WTC11 (cell line): ENCODE results near the gene AKT3. TPM values are rescaled to one million over a fixed set of nuclear protein-coding genes. Genes with fewer than 3 reads are reported as not detected.
"Not testable (repeated sequence)": the region's sequence is repeated elsewhere in the genome, so short reads cannot be mapped to it uniquely, and the experiment has no call there.

Source experiments
- ATAC-seq: fragments of 200-7000 bp; cut with Tn5 transposase; 2 replicates; pipeline ENCODE4 v1.10.0; 2021; ENCODE audit warnings: mild to moderate bottlenecking, moderate library complexity
- CTCF ChIA-PET: fragments of 300-600 bp; sonication (Branson Sonifier 250); formaldehyde crosslinking; loops from one replicate; lab custom pipeline; 2021; ENCODE audit warnings: antibody characterized with exemption; lab: Charles Lee
- POLR2A ChIA-PET: fragments of 350-600 bp; sonication (Branson Sonifier 250); formaldehyde crosslinking; loops from one replicate; lab custom pipeline; 2021; ENCODE audit warnings: antibody characterized with exemption; lab: Charles Lee
- DNase-seq: peaks from one replicate; pipeline ENCODE4 v3.0.0; 2021; ENCODE audit warnings: low spot score
- H3K27ac Mint-ChIP-seq: 2 replicates; pipeline ENCODE4 v1.8.0; 2021; ENCODE audit warnings: mixed read lengths
- H3K27me3 Mint-ChIP-seq: 2 replicates; pipeline ENCODE4 v1.8.0; 2021; ENCODE audit warnings: low read depth, mild to moderate bottlenecking, moderate library complexity, mixed read lengths
- H3K36me3 Mint-ChIP-seq: 2 replicates; pipeline ENCODE4 v1.8.0; 2021; ENCODE audit warnings: mixed read lengths
- H3K4me1 Mint-ChIP-seq: 2 replicates; pipeline ENCODE4 v1.8.0; 2022; ENCODE audit warnings: mixed read lengths
- H3K4me3 Mint-ChIP-seq: 2 replicates; pipeline ENCODE4 v1.8.0; 2021; ENCODE audit warnings: mild to moderate bottlenecking, moderate library complexity, mixed read lengths
- H3K9me3 Mint-ChIP-seq: 2 replicates; pipeline ENCODE4 v1.8.0; 2021; ENCODE audit warnings: mixed read lengths
- CREB1 ChIP-seq: sonication (generic); formaldehyde crosslinking; IDR thresholded peaks from 2 replicates; pipeline ENCODE4 v1.8.0; 2023; ENCODE audit warnings: mild to moderate bottlenecking, missing genetic modification reagents
- ELF4 ChIP-seq: sonication (generic); formaldehyde crosslinking; IDR thresholded peaks from 2 replicates; pipeline ENCODE4 v1.8.1; 2022; ENCODE audit warnings: low read depth, mild to moderate bottlenecking, moderate library complexity, missing genetic modification reagents
- ETV6 ChIP-seq: sonication (generic); formaldehyde crosslinking; IDR thresholded peaks from 2 replicates; pipeline ENCODE4 v1.8.1; 2022; ENCODE audit warnings: mild to moderate bottlenecking, missing genetic modification reagents
- FOXP4 ChIP-seq: sonication (generic); formaldehyde crosslinking; IDR thresholded peaks from 2 replicates; pipeline ENCODE4 v1.8.0; 2022; ENCODE audit warnings: mild to moderate bottlenecking, missing genetic modification reagents
- GABPB1 ChIP-seq: sonication (generic); formaldehyde crosslinking; IDR thresholded peaks from 2 replicates; pipeline ENCODE4 v1.8.1; 2023; ENCODE audit warnings: mild to moderate bottlenecking, missing genetic modification reagents
- JAZF1 ChIP-seq: fragments of 250-450 bp; sonication (Bioruptor Pico); IDR thresholded peaks from 2 replicates; pipeline ENCODE4 v1.9.0; 2021; ENCODE audit warnings: moderate library complexity, mild to moderate bottlenecking, inconsistent platforms
- NR3C1 ChIP-seq: sonication (generic); formaldehyde crosslinking; conservative IDR thresholded peaks from 2 replicates; pipeline ENCODE4 v1.8.1; 2023; ENCODE audit warnings: low read depth, mild to moderate bottlenecking, missing genetic modification reagents
- PRDM15 ChIP-seq: sonication (generic); formaldehyde crosslinking; IDR thresholded peaks from 2 replicates; pipeline ENCODE4 v1.8.0; 2022; ENCODE audit warnings: missing genetic modification reagents
- RELA ChIP-seq: sonication (generic); formaldehyde crosslinking; IDR thresholded peaks from 2 replicates; pipeline ENCODE4 v1.8.1; 2022; ENCODE audit warnings: missing genetic modification reagents, mild to moderate bottlenecking, borderline replicate concordance
- RORB ChIP-seq: fragments of 250-450 bp; sonication (Bioruptor Pico); IDR thresholded peaks from 2 replicates; pipeline ENCODE4 v1.9.0; 2021; ENCODE audit warnings: mild to moderate bottlenecking
- SMAD3 ChIP-seq: sonication (generic); formaldehyde crosslinking; IDR thresholded peaks from 2 replicates; pipeline ENCODE4 v1.8.0; 2022; ENCODE audit warnings: missing genetic modification reagents, mild to moderate bottlenecking, borderline replicate concordance
- SOX15 ChIP-seq: fragments of 250-450 bp; sonication (Bioruptor Pico); IDR thresholded peaks from 2 replicates; pipeline ENCODE4 v1.9.0; 2021; ENCODE audit warnings: mild to moderate bottlenecking
- ZNF138 ChIP-seq: sonication (generic); formaldehyde crosslinking; conservative IDR thresholded peaks from 2 replicates; pipeline ENCODE4 v1.8.1; 2022; ENCODE audit warnings: mild to moderate bottlenecking, moderate library complexity, missing genetic modification reagents
- ZNF263 ChIP-seq: sonication (generic); formaldehyde crosslinking; IDR thresholded peaks from 2 replicates; pipeline ENCODE4 v1.8.1; 2022; ENCODE audit warnings: low read depth, mild to moderate bottlenecking, moderate library complexity, missing genetic modification reagents
- ZNF423 ChIP-seq: fragments of 250-450 bp; sonication (Bioruptor Pico); IDR thresholded peaks from 2 replicates; pipeline ENCODE4 v2.1.2; 2022; ENCODE audit warnings: mild to moderate bottlenecking, moderate library complexity
- ZNF425 ChIP-seq: fragments of 250-450 bp; sonication (Bioruptor Pico); conservative IDR thresholded peaks from 2 replicates; pipeline ENCODE4 v1.9.0; 2021; ENCODE audit warnings: mild to moderate bottlenecking
- total RNA-seq: library from RNA; stranded (reverse); gene quantifications from 3 replicates; pipeline ENCODE4 v1.2.3, GENCODE V29; 2021
- TF ChIP-seq, protein P1 (sequence below): fragments of 250-450 bp; sonication (Bioruptor Pico); IDR thresholded peaks from 2 replicates; pipeline ENCODE4 v1.8.0; 2021; ENCODE audit warnings: mild to moderate bottlenecking
- TF ChIP-seq, protein P2 (sequence below): sonication (generic); formaldehyde crosslinking; IDR thresholded peaks from 2 replicates; pipeline ENCODE4 v1.8.1; 2022; ENCODE audit warnings: mild to moderate bottlenecking, missing genetic modification reagents, moderate library complexity, borderline replicate concordance
- TF ChIP-seq, protein P3 (sequence below): sonication (generic); formaldehyde crosslinking; conservative IDR thresholded peaks from 2 replicates; pipeline ENCODE4 v1.8.1; 2023; ENCODE audit warnings: mild to moderate bottlenecking, low read depth, missing genetic modification reagents, moderate library complexity
- TF ChIP-seq, protein P4 (sequence below): sonication (generic); formaldehyde crosslinking; IDR thresholded peaks from 2 replicates; pipeline ENCODE4 v1.8.0; 2022; ENCODE audit warnings: mild to moderate bottlenecking, missing genetic modification reagents

AKT3 gene
- total RNA-seq, 1 experiment from 2014 or later, result 38.5 TPM

DNA sequence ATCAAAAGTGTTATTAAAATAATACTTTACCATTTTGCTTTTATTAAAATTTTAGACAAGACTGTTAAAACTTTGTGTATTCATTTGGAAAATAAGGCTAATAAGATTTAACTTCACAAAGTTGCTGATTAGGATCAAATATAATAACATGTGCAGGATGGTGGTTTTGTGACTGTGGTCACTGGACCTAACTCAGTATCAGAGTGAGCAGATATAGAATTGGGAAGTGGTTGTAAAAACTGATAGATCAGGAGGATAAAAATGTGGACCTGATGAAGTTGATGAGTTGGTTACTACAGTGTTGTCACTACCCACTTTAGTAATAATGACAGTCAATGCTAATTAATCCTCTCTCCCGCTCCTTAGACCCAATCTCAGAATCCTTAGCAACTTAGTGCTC lies 186.4 kb downstream of the AKT3 start:
- CTCF ChIA-PET, result no interaction called here
- no peak overlapping the region for H3K4me3 Mint-ChIP-seq
- H3K9me3 Mint-ChIP-seq, result no peaks in the 10 kb centered on the region
- TF ChIP-seq PRDM15, result no peak
- no peak for TF ChIP-seq SMAD3 (CRISPR knock-in tag)
- TF ChIP-seq, protein P1, sequence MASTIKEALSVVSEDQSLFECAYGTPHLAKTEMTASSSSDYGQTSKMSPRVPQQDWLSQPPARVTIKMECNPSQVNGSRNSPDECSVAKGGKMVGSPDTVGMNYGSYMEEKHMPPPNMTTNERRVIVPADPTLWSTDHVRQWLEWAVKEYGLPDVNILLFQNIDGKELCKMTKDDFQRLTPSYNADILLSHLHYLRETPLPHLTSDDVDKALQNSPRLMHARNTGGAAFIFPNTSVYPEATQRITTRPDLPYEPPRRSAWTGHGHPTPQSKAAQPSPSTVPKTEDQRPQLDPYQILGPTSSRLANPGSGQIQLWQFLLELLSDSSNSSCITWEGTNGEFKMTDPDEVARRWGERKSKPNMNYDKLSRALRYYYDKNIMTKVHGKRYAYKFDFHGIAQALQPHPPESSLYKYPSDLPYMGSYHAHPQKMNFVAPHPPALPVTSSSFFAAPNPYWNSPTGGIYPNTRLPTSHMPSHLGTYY (CRISPR knock-in tag), result no peak
- TF ChIP-seq, protein P2, sequence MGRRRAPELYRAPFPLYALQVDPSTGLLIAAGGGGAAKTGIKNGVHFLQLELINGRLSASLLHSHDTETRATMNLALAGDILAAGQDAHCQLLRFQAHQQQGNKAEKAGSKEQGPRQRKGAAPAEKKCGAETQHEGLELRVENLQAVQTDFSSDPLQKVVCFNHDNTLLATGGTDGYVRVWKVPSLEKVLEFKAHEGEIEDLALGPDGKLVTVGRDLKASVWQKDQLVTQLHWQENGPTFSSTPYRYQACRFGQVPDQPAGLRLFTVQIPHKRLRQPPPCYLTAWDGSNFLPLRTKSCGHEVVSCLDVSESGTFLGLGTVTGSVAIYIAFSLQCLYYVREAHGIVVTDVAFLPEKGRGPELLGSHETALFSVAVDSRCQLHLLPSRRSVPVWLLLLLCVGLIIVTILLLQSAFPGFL, result no peak
- TF ChIP-seq ELF4 (CRISPR knock-in tag), result no peak
- TF ChIP-seq, protein P3, sequence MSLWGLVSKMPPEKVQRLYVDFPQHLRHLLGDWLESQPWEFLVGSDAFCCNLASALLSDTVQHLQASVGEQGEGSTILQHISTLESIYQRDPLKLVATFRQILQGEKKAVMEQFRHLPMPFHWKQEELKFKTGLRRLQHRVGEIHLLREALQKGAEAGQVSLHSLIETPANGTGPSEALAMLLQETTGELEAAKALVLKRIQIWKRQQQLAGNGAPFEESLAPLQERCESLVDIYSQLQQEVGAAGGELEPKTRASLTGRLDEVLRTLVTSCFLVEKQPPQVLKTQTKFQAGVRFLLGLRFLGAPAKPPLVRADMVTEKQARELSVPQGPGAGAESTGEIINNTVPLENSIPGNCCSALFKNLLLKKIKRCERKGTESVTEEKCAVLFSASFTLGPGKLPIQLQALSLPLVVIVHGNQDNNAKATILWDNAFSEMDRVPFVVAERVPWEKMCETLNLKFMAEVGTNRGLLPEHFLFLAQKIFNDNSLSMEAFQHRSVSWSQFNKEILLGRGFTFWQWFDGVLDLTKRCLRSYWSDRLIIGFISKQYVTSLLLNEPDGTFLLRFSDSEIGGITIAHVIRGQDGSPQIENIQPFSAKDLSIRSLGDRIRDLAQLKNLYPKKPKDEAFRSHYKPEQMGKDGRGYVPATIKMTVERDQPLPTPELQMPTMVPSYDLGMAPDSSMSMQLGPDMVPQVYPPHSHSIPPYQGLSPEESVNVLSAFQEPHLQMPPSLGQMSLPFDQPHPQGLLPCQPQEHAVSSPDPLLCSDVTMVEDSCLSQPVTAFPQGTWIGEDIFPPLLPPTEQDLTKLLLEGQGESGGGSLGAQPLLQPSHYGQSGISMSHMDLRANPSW, result no peak
- TF ChIP-seq JAZF1, result no peak
- no peak for TF ChIP-seq FOXP4 (CRISPR knock-in tag)
- no peak for TF ChIP-seq GABPB1
- TF ChIP-seq ZNF263, result no peak
- no peak for TF ChIP-seq CREB1 (CRISPR knock-in tag)
- TF ChIP-seq, protein P4, sequence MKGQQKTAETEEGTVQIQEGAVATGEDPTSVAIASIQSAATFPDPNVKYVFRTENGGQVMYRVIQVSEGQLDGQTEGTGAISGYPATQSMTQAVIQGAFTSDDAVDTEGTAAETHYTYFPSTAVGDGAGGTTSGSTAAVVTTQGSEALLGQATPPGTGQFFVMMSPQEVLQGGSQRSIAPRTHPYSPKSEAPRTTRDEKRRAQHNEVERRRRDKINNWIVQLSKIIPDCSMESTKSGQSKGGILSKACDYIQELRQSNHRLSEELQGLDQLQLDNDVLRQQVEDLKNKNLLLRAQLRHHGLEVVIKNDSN (CRISPR knock-in tag), result no peak
- no peak for TF ChIP-seq ZNF138 (CRISPR knock-in tag)
- TF ChIP-seq ETV6 (CRISPR knock-in tag), result no peak
- TF ChIP-seq RELA (CRISPR knock-in tag), result no peak
- TF ChIP-seq ZNF423, result no peak
- TF ChIP-seq ZNF425, result no peak
- no peak for TF ChIP-seq RORB (CRISPR knock-in tag)
- TF ChIP-seq NR3C1 (CRISPR knock-in tag), result no peak
- no peak for TF ChIP-seq SOX15 (CRISPR knock-in tag)
- TF ChIP-seq, all 79 proteins: peak for 0
- no peak overlapping the region for H3K27ac Mint-ChIP-seq
- H3K27me3 Mint-ChIP-seq, result no peaks in the 10 kb centered on the region
- POLR2A ChIA-PET, result no interaction called here
- ATAC-seq (no peak), DNase-seq (no peak)
- H3K36me3 Mint-ChIP-seq, result peaks cover 15% of the 10 kb centered on the region
- peaks cover 10% of the 10 kb centered on the region for H3K4me1 Mint-ChIP-seq

- H3K4me3 Mint-ChIP-seq, H3K9me3 Mint-ChIP-seq, H3K27me3 Mint-ChIP-seq, POLR2A ChIA-PET, ATAC-seq, H3K4me1 Mint-ChIP-seq, DNase-seq, CTCF ChIA-PET, H3K27ac Mint-ChIP-seq: not testable (repeated sequence)
- peaks cover 15% of the 10 kb centered on the region for H3K36me3 Mint-ChIP-seq
These were observed 187.9 kb downstream of the AKT3 start for GRCh38 chr1:243662169-243662568.
